Liver (tissue), 9 donors: Measurements from ENCODE around the gene ZNF831. TPM values are rescaled to one million over a fixed set of nuclear protein-coding genes. Genes with fewer than 3 reads are reported as not detected.

ENCODE experiments used
- DNase-seq: peaks from one replicate; pipeline ENCODE4 v3.0.0-alpha.2; 2017; ENCODE audit warnings: low spot score
- H3K27ac ChIP-seq, 2 donors: one replicate each; pipeline ENCODE4 v1.7.0; 2013; ENCODE audit warnings: inconsistent platforms in 2 of 2, low read length in 2 of 2, control low read depth in 1 of 2, low read depth in 1 of 2, mild to moderate bottlenecking in 1 of 2
- H3K27me3 ChIP-seq, 4 donors: one replicate each; pipeline versions ENCODE4 v1.6.1 to v1.7.0; 2013; ENCODE audit warnings: low read length in 3 of 4, inconsistent platforms in 1 of 4, mild to moderate bottlenecking in 1 of 4, moderate library complexity in 1 of 4; ENCODE audit not compliant: control insufficient read depth in 4 of 4, insufficient read depth in 4 of 4
- H3K36me3 ChIP-seq, 4 donors: one replicate each; pipeline versions ENCODE4 v1.6.1 to v1.7.0; 2013; ENCODE audit warnings: low read length in 3 of 4, mild to moderate bottlenecking in 3 of 4, low read depth in 1 of 4, moderate library complexity in 1 of 4; ENCODE audit not compliant: control insufficient read depth in 4 of 4, insufficient read depth in 3 of 4
- H3K4me1 ChIP-seq, 4 donors: one replicate each; pipeline versions ENCODE4 v1.6.1 to v1.7.0; 2013; ENCODE audit warnings: low read length in 3 of 4, mild to moderate bottlenecking in 3 of 4, moderate library complexity in 1 of 4; ENCODE audit not compliant: control insufficient read depth in 4 of 4, insufficient read depth in 4 of 4
- H3K4me3 ChIP-seq, 3 donors: one replicate each; pipeline versions ENCODE4 v1.6.1 to v1.7.0; 2013; ENCODE audit warnings: low read length in 3 of 3, control low read depth in 1 of 3, low read depth in 1 of 3, mild to moderate bottlenecking in 1 of 3
- H3K9ac ChIP-seq, 2 donors: one replicate each; pipeline ENCODE4 v1.7.0; 2013; ENCODE audit warnings: low read length in 2 of 2, mild to moderate bottlenecking in 2 of 2, moderate library complexity in 2 of 2, control low read depth in 1 of 2, low read depth in 1 of 2
- H3K9me3 ChIP-seq, 4 donors: one replicate each; pipeline versions ENCODE4 v1.6.1 to v1.7.0; 2013; ENCODE audit warnings: low read length in 3 of 4; ENCODE audit not compliant: control insufficient read depth in 4 of 4
- ATF3 ChIP-seq: IDR thresholded peaks from 2 replicates; pipeline ENCODE4 v1.6.1; 2016; ENCODE audit warnings: antibody characterized with exemption
- CTCF ChIP-seq: fragments of 150-350 bp; IDR thresholded peaks from 2 replicates; pipeline ENCODE4 v1.5.1; 2017; ENCODE audit warnings: improper control_type of control experiment, low read depth, low read length; ENCODE audit not compliant: missing input control
- EGR1 ChIP-seq, 2 donors: IDR thresholded peaks; 2 replicates each; pipeline ENCODE4 v1.6.1; 2016 to 2018; ENCODE audit warnings: antibody characterized with exemption in 2 of 2, low read depth in 2 of 2
- FOXA1 ChIP-seq: IDR thresholded peaks from 2 replicates; pipeline ENCODE4 v1.6.1; 2016; ENCODE audit warnings: antibody characterized with exemption
- FOXA2 ChIP-seq: IDR thresholded peaks from 2 replicates; pipeline ENCODE4 v1.6.1; 2016; ENCODE audit warnings: antibody characterized with exemption
- GABPA ChIP-seq, 2 donors: IDR thresholded peaks in 1 of 2; conservative IDR thresholded peaks in 1 of 2; 2 replicates each; pipeline ENCODE4 v1.6.1; 2016; ENCODE audit warnings: antibody characterized with exemption in 2 of 2, mild to moderate bottlenecking in 1 of 2, moderate library complexity in 1 of 2
- HNF4A ChIP-seq, 2 donors: conservative IDR thresholded peaks; 2 replicates each; pipeline ENCODE4 v1.6.1; 2016; ENCODE audit warnings: antibody characterized with exemption in 2 of 2, mild to moderate bottlenecking in 2 of 2
- HNF4G ChIP-seq: IDR thresholded peaks from 2 replicates; pipeline ENCODE4 v1.6.1; 2016; ENCODE audit warnings: antibody characterized with exemption
- JUND ChIP-seq, 2 donors: IDR thresholded peaks; 2 replicates each; pipeline ENCODE4 v1.6.1; 2016; ENCODE audit warnings: antibody characterized with exemption in 2 of 2
- MAX ChIP-seq: IDR thresholded peaks from 2 replicates; pipeline ENCODE4 v1.6.1; 2016; ENCODE audit warnings: antibody characterized with exemption
- NR2F2 ChIP-seq: IDR thresholded peaks from 2 replicates; pipeline ENCODE4 v1.6.1; 2016; ENCODE audit warnings: antibody characterized with exemption
- RAD21 ChIP-seq, 2 donors: IDR thresholded peaks; 2 replicates each; pipeline ENCODE4 v1.6.1; 2016; ENCODE audit warnings: antibody characterized with exemption in 2 of 2, mild to moderate bottlenecking in 2 of 2
- REST ChIP-seq: IDR thresholded peaks from 2 replicates; pipeline ENCODE4 v1.6.1; 2016; ENCODE audit warnings: antibody characterized with exemption, mild to moderate bottlenecking
- RXRA ChIP-seq, 2 donors: IDR thresholded peaks; 2 replicates each; pipeline ENCODE4 v1.6.1; 2017 to 2018; ENCODE audit warnings: antibody characterized with exemption in 2 of 2, mild to moderate bottlenecking in 1 of 2
- SP1 ChIP-seq: IDR thresholded peaks from 2 replicates; pipeline ENCODE4 v1.6.1; 2018; ENCODE audit warnings: antibody characterized with exemption, mild to moderate bottlenecking
- TAF1 ChIP-seq: conservative IDR thresholded peaks from 2 replicates; pipeline ENCODE4 v1.6.1; 2016; ENCODE audit warnings: antibody characterized with exemption, mild to moderate bottlenecking
- YY1 ChIP-seq: IDR thresholded peaks from 2 replicates; pipeline ENCODE4 v1.6.1; 2016; ENCODE audit warnings: antibody characterized with exemption, mild to moderate bottlenecking
- ZBTB33 ChIP-seq: IDR thresholded peaks from 2 replicates; pipeline ENCODE4 v1.6.1; 2016; ENCODE audit warnings: antibody characterized with exemption
- WGBS: extraction: QIAGEN DNeasy Blood & Tissue Kit; methylation state at CpG from one replicate; pipeline ENCODE4 v1.1.7; 2013; 5-methylcytosine and 5-hydroxymethylcytosine counted together
- polyA plus RNA-seq, 2 donors: library from polyadenylated mRNA; stranded (reverse) in 1 of 2; unstranded in 1 of 2; fragments of 200-250 nt in 1 of 2; fragments of >200 nt in 1 of 2; fragmentation: Nextera tagmentation in 1 of 2; extraction: Ambion mirVana in 1 of 2; gene quantifications; one replicate each; pipeline versions ENCODE4 v1.2.1 to v1.2.3, GENCODE V29; 2013 to 2015
- total RNA-seq, 2 donors: library from RNA; depleted of rRNA; stranded (reverse); fragments of >200 nt; gene quantifications; one replicate each; pipeline ENCODE4 v1.2.3, GENCODE V29; 2014
- donor health status: healthy.
- donor health status: healthy.
- donor health status: healthy.
- donor health status: healthy.
- donor health status: healthy.

The ZNF831 gene
- total and polyA plus RNA-seq, 4 donors: 0.06 to 0.75 (median 0.13) TPM

GRCh38 chr20:59270380-59270779 is 106.8 kb downstream of the ZNF831 start:
- Histone ChIP-seq H3K9me3 (no peaks in the 10 kb centered on the region), H3K36me3 (no peaks in the 10 kb centered on the region), H3K4me3 (no peak overlapping the region), H3K27me3 (peaks cover 0 to 7% (median 6%) of the 10 kb centered on the region in 4 donors), H3K9ac (no peak overlapping the region), H3K4me1 (no peaks in the 10 kb centered on the region), H3K27ac (no peak overlapping the region)
- DNase-seq: no peak
- TF ChIP-seq RXRA (IDR thresholded peaks at IDR 0.05) (no peak), RAD21 (IDR thresholded peaks at IDR 0.05) (no peak), YY1 (no peak), CTCF (no peak), HNF4G (no peak), JUND (IDR thresholded peaks at IDR 0.05) (no peak), NR2F2 (no peak), SP1 (no peak), FOXA1 (no peak), TAF1 (no peak), FOXA2 (no peak), GABPA (IDR thresholded peaks at IDR 0.05 in 1 of 2, conservative IDR thresholded peaks at IDR 0.05 in 1 of 2) (no peak), ZBTB33 (no peak), EGR1 (IDR thresholded peaks at IDR 0.05; ENCODE audit: low read depth in 2 of 2) (no peak), MAX (no peak), HNF4A (conservative IDR thresholded peaks at IDR 0.05) (no peak), REST (no peak), ATF3 (no peak)
- WGBS: 91% methylated on average over 3 of the region's 3 CpGs
